Endodermal cell (in vitro differentiated cells): ENCODE data around the gene PLCXD1. TPM values are rescaled to one million over a fixed set of nuclear protein-coding genes. Genes with fewer than 3 reads are reported as not detected.
A peak's percentile ranks its signal among the peaks of the same experiment; 100 is the strongest.
"Not testable (repeated sequence)": the region's sequence is repeated elsewhere in the genome, so short reads cannot be mapped to it uniquely, and the experiment has no call there.

ENCODE experiments used
- DNase-seq: peaks from one replicate; pipeline ENCODE4 v3.0.0-alpha.2; 2017
- H3K27ac ChIP-seq: 2 replicates; pipeline ENCODE4 v1.5.1; 2013; ENCODE audit warnings: mild to moderate bottlenecking, low read depth, low read length, moderate library complexity
- H3K27me3 ChIP-seq: 2 replicates; pipeline ENCODE4 v1.6.1; 2013; ENCODE audit warnings: mild to moderate bottlenecking, low read length, moderate library complexity; ENCODE audit not compliant: insufficient read depth, control insufficient read depth, poor library complexity, severe bottlenecking
- H3K36me3 ChIP-seq: 2 replicates; pipeline ENCODE4 v1.7.0; 2013; ENCODE audit warnings: mild to moderate bottlenecking, low read length, moderate library complexity; ENCODE audit not compliant: control insufficient read depth, insufficient read depth
- H3K4me1 ChIP-seq: one replicate; pipeline ENCODE4 v1.7.0; 2013; ENCODE audit warnings: low read length; ENCODE audit not compliant: control insufficient read depth, insufficient read depth
- H3K4me3 ChIP-seq: 2 replicates; pipeline ENCODE4 v1.5.1; 2013; ENCODE audit warnings: mild to moderate bottlenecking, low read length, moderate library complexity
- H3K9ac ChIP-seq: 2 replicates; pipeline ENCODE4 v1.6.1; 2013; ENCODE audit warnings: mild to moderate bottlenecking, low read length, moderate library complexity; ENCODE audit not compliant: poor library complexity, severe bottlenecking; ENCODE audit errors: extremely low read depth
- H3K9me3 ChIP-seq: 2 replicates; pipeline ENCODE4 v1.6.1; 2013; ENCODE audit warnings: mild to moderate bottlenecking, low read length, moderate library complexity; ENCODE audit not compliant: control insufficient read depth
- H3K27ac Mint-ChIP-seq: 2 replicates; pipeline ENCODE4 v1.8.0; 2020; ENCODE audit warnings: mixed read lengths
- H3K27me3 Mint-ChIP-seq: 2 replicates; pipeline ENCODE4 v1.8.0; 2021; ENCODE audit warnings: mild to moderate bottlenecking, mixed read lengths; ENCODE audit not compliant: insufficient read depth
- H3K36me3 Mint-ChIP-seq: 2 replicates; pipeline ENCODE4 v1.8.0; 2020; ENCODE audit warnings: low read depth, mixed read lengths
- H3K4me1 Mint-ChIP-seq: 2 replicates; pipeline ENCODE4 v1.8.0; 2020; ENCODE audit warnings: mixed read lengths
- H3K4me3 Mint-ChIP-seq: 2 replicates; pipeline ENCODE4 v1.8.0; 2020; ENCODE audit warnings: mild to moderate bottlenecking, moderate library complexity, mixed read lengths
- H3K9me3 Mint-ChIP-seq: 2 replicates; pipeline ENCODE4 v1.8.0; 2020; ENCODE audit warnings: mild to moderate bottlenecking, mixed read lengths
- CTCF ChIP-seq: fragments of 200-600 bp; sonication (generic); conservative IDR thresholded peaks from 2 replicates; pipeline ENCODE4 v1.5.0; 2021; ENCODE audit warnings: antibody characterized with exemption, mild to moderate bottlenecking
- WGBS, 2 experiments: methylation state at CpG; one replicate each; pipeline versions ENCODE4 v1.1.5 to v1.1.7; 2013; ENCODE audit warnings: missing lambda C conversion rate in 2 of 2, mixed read lengths in 1 of 2; ENCODE audit not compliant: insufficient coverage in 1 of 2, insufficient read length in 1 of 2; 5-methylcytosine and 5-hydroxymethylcytosine counted together
- total RNA-seq, 2 donors: library from RNA; stranded (reverse); fragmentation: NEBNext Ultra II Directional in 1 of 2; extraction: Animal tissue kit (Norgen Biotek cat#: 25700) in 1 of 2; gene quantifications; 2 replicates in 1 of 2; 3 replicates in 1 of 2; pipeline ENCODE4 v1.2.1, GENCODE V29; 2021

The PLCXD1 gene
- total RNA-seq, 2 donors from 2014 or later, result 70.3 to 96.9 TPM

- Mint-ChIP-seq H3K27ac (no peak overlapping the region), H3K27me3 (no peaks in the 10 kb centered on the region), H3K9me3 (peaks cover 16% of the 10 kb centered on the region), H3K36me3 (no peaks in the 10 kb centered on the region), H3K4me3 (no peak overlapping the region), H3K4me1 (peaks cover 15% of the 10 kb centered on the region)
- Histone ChIP-seq H3K9ac (no peak overlapping the region), H3K4me1 (no peaks in the 10 kb centered on the region), H3K4me3 (no peak overlapping the region), H3K9me3 (peaks cover 14% of the 10 kb centered on the region), H3K27ac (no peak overlapping the region), H3K36me3 (no peaks in the 10 kb centered on the region), H3K27me3 (no peaks in the 10 kb centered on the region)
- peak; percentile 20 for DNase-seq
- TF ChIP-seq CTCF, result no peak
- WGBS, 2 experiments, result 91 to 95% methylated on average over 6 to 8 of the region's 14 CpGs
Observed at GRCh38 chrX:250965-251364, 30.2 kb upstream of the PLCXD1 start.

- not testable (repeated sequence) for H3K27ac Mint-ChIP-seq, H3K27ac ChIP-seq, H3K9ac ChIP-seq, H3K27me3 ChIP-seq, H3K4me1 ChIP-seq, H3K36me3 Mint-ChIP-seq, H3K27me3 Mint-ChIP-seq, H3K4me3 Mint-ChIP-seq, H3K36me3 ChIP-seq
- Histone ChIP-seq H3K9me3 (peaks cover 14% of the 10 kb centered on the region), H3K4me3 (peak overlapping the region; percentile 8)
- WGBS, 2 experiments, result 78 to 90% methylated on average over 13 to 17 of the region's 17 CpGs
- DNase-seq, result peak; percentile 23
- H3K9me3 Mint-ChIP-seq, result peaks cover 16% of the 10 kb centered on the region
- H3K4me1 Mint-ChIP-seq, result peaks cover 15% of the 10 kb centered on the region
Observed at GRCh38 chrX:251396-252243, 29.6 kb upstream of the PLCXD1 start.

GRCh38 chrX:252244-252956 is 28.8 kb upstream of the PLCXD1 start:
- WGBS, 2 experiments, result 90 to 92% methylated on average over 11 to 12 of the region's 12 CpGs
- H3K27ac Mint-ChIP-seq, result no peak overlapping the region

More at GRCh38 chrX:252244-252956, 28.8 kb upstream of the PLCXD1 start:
- H3K27ac ChIP-seq, result no peak overlapping the region
- peak overlapping the region; percentile 8 for H3K4me3 ChIP-seq
- peaks cover 15% of the 10 kb centered on the region for H3K4me1 Mint-ChIP-seq
- no peak overlapping the region for H3K9ac ChIP-seq
- H3K4me1 ChIP-seq, result no peaks in the 10 kb centered on the region
- H3K9me3 Mint-ChIP-seq, result peaks cover 16% of the 10 kb centered on the region
- no peak overlapping the region for H3K4me3 Mint-ChIP-seq
- H3K36me3 ChIP-seq, result no peaks in the 10 kb centered on the region
- DNase-seq, result peak; percentile 27
- H3K9me3 ChIP-seq, result peaks cover 14% of the 10 kb centered on the region
- H3K27me3 ChIP-seq, result no peaks in the 10 kb centered on the region
- no peaks in the 10 kb centered on the region for H3K27me3 Mint-ChIP-seq
- TF ChIP-seq CTCF, result no peak
- H3K36me3 Mint-ChIP-seq, result no peaks in the 10 kb centered on the region
